Lower lobe of right lung (tissue), 2 donors: Measurements from ENCODE around the gene SSTR3. TPM values are rescaled to one million over a fixed set of nuclear protein-coding genes. Genes with fewer than 3 reads are reported as not detected.
"Not testable (repeated sequence)": the region's sequence is repeated elsewhere in the genome, so short reads cannot be mapped to it uniquely, and the experiment has no call there.

Experiments
- ATAC-seq, 2 donors: fragments of 200-7000 bp; cut with Tn5 transposase; one replicate each; pipeline ENCODE4 v1.9.1; 2020 to 2022; ENCODE audit warnings: mild to moderate bottlenecking in 2 of 2, moderate library complexity in 2 of 2
- DNase-seq: peaks from one replicate; pipeline ENCODE4 v3.0.0-alpha.2; 2020
- H3K27ac ChIP-seq: fragments of 200-600 bp; one replicate; pipeline ENCODE4 v1.8.0; 2022
- H3K27me3 ChIP-seq: fragments of 200-600 bp; one replicate; pipeline ENCODE4 v1.8.0; 2022; ENCODE audit warnings: low read depth
- H3K36me3 ChIP-seq: fragments of 200-600 bp; one replicate; pipeline ENCODE4 v1.8.0; 2022; ENCODE audit warnings: mild to moderate bottlenecking
- H3K4me1 ChIP-seq: fragments of 200-600 bp; one replicate; pipeline ENCODE4 v1.8.0; 2022
- H3K4me3 ChIP-seq: fragments of 200-600 bp; one replicate; pipeline ENCODE4 v1.8.0; 2022; ENCODE audit warnings: mild to moderate bottlenecking
- H3K9me3 ChIP-seq: fragments of 200-600 bp; one replicate; pipeline ENCODE4 v1.8.0; 2022
- CTCF ChIP-seq: fragments of 200-600 bp; IDR thresholded peaks from one replicate; pipeline ENCODE4 v1.8.0; 2022; ENCODE audit warnings: antibody characterized with exemption, mild to moderate bottlenecking
- intact Hi-C: fragments of 100-400 bp; cut with DNase I; formaldehyde crosslinking; loops from one replicate; pipeline ENCODE4 v1.11.0; 2022
- total RNA-seq: library from RNA; stranded (reverse); fragmentation: NEBNext Ultra II Directional; extraction: Animal tissue kit (Norgen Biotek cat#: 25700); gene quantifications from one replicate; pipeline ENCODE4 v1.2.1, GENCODE V29; 2021
- donor health status: DM: no; HTN: yes; CAD: no; lungs with severe emphysema.

SSTR3 gene
- total RNA-seq, 1 donor from 2014 or later = not detected

DNA sequence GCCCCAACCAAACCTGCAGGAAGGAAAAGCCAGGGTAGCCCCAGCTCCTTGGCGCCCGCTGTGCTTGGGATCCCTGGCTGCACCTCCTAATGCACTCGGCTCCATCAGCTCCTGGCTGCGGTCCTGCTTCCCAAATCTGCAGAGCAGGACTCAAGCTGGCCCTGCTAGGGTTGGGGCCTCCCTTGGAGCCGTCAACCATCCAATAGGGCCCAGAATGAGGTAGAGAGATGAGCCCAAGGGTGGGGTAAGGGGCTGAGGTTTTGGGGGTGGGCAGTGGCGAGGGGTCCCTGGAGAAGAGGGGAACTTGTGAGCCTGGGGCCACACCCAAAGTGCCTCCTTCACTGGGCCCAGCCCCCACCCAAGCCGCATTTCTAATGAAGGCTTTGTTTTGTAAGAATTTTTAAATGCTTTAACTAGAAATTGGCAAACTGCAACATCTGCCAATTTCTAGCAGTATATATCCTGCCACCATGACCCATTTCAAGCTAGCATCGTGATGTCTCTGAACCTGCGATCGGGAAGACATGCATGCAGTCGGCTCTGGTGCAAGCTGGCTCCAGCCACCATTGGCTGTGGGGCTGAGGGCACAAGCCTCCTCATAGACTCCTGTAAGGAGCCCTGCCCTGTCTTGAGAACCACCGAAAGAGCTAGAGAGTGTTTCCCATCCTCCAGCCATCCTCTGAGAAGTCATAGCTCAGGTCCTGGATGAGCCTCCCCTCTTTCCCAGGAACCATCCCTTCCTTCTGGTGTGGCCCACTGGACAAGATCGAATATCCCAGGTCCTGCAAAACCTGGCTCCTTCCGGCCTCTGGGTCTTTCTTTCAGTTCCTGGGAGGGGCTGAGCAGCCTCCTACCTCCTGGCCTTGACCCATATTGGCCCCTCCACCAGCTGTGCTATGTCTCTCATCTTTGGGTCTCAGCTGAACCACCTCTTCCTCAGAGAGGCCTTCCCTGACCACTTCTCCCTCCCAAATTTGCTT, 39.7 kb downstream of the SSTR3 start:
- Histone ChIP-seq H3K27ac (no peak overlapping the region), H3K4me1 (peaks cover 21% of the 10 kb centered on the region), H3K27me3 (no peaks in the 10 kb centered on the region), H3K9me3 (no peaks in the 10 kb centered on the region), H3K4me3 (no peak overlapping the region), H3K36me3 (no peaks in the 10 kb centered on the region)
- intact Hi-C loops = no loop called here
- TF ChIP-seq CTCF = no peak
- peak; percentile 28 for DNase-seq
- ATAC-seq = no peak

GRCh38 chr22:37171662-37172061, 40.6 kb downstream of the SSTR3 start:
- no peaks in the 10 kb centered on the region for H3K27me3 ChIP-seq
- no peaks in the 10 kb centered on the region for H3K9me3 ChIP-seq
- ATAC-seq (no peak), DNase-seq (no peak)
- no peaks in the 10 kb centered on the region for H3K36me3 ChIP-seq
- intact Hi-C loops = no loop called here
- H3K4me3 ChIP-seq = no peak overlapping the region
- peaks cover 17% of the 10 kb centered on the region for H3K4me1 ChIP-seq
- no peak overlapping the region for H3K27ac ChIP-seq
- no peak for TF ChIP-seq CTCF

DNA sequence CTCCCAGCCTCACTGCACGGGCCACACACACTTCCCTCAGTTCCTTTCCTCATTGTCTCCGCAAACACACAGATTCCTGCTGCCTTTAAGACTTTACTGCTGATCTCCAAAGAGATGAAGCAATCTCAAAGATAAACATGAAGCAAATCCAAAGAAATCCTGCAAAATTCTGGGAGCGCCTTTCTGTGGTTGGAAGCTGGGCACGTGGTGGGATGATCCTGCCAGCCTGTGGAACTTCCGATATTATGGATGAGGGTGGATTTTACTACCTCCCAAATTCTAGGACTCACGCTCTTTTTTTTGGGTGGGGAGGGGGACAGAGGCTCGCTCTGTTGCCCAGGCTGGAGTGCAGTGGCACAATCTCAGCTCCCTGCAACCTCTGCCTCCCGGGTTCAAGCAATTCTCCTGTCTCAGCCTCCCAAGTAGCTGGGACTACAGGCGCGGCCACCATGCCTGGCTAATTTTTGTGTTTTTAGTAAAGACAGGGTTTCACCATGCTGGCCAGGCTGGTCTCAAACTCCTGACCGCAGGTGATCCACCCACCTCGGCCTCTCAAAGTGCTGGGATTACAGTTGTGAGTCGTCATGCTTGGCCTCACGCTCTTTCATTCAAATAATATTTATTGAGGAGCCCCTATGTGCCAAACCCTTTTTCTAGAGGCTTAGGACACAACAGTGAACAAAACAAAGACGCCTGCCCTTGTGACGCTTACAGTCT, 41.4 kb downstream of the SSTR3 start:
- H3K27ac ChIP-seq, ATAC-seq, DNase-seq, H3K9me3 ChIP-seq, H3K36me3 ChIP-seq, H3K4me3 ChIP-seq, H3K27me3 ChIP-seq, intact Hi-C loops: not testable (repeated sequence)
- H3K4me1 ChIP-seq = peaks cover 14% of the 10 kb centered on the region

- no peaks in the 10 kb centered on the region for H3K27me3 ChIP-seq
- TF ChIP-seq CTCF = no peak
- peaks cover 10% of the 10 kb centered on the region for H3K4me1 ChIP-seq
- no peak overlapping the region for H3K27ac ChIP-seq
- no peaks in the 10 kb centered on the region for H3K9me3 ChIP-seq
- no peak overlapping the region for H3K4me3 ChIP-seq
- no peaks in the 10 kb centered on the region for H3K36me3 ChIP-seq
- ATAC-seq (no peak), DNase-seq (peak; percentile 20)
- intact Hi-C loops = no loop called here
Measured at GRCh38 chr22:37169947-37170688, 42.2 kb downstream of the SSTR3 start.

DNA sequence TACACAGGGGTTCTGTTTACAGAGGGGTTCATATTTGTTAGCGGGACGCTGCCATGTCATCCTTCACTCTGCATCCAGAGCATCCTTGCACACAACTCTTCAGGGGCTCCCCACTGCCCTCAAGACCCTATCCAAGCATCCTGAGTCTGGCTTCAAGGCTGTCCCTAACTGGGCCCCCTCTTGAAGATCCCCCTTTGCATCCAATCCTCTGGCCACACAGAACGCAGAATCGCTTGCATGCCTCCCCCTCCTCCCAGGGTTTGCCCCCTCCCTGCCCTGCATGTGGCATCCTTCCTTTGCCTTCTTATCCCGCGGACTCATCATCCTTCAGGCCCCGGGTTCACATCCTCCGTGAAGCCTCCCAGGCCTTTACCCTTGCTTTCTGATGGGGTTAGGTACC, 42.9 kb downstream of the SSTR3 start:
- intact Hi-C loops = no loop called here
- Histone ChIP-seq H3K27ac (no peak overlapping the region), H3K9me3 (no peaks in the 10 kb centered on the region), H3K4me3 (no peak overlapping the region), H3K36me3 (no peaks in the 10 kb centered on the region), H3K27me3 (no peaks in the 10 kb centered on the region), H3K4me1 (peaks cover 10% of the 10 kb centered on the region)
- DNase-seq (peak; percentile 10), ATAC-seq (no peak)
- no peak for TF ChIP-seq CTCF
